K562 (cell line): ENCODE measurements around the gene FSTL4.

Experiments
- ARNT ChIP-seq, 2 experiments: fragments of 450-650 bp; IDR thresholded peaks; 2 replicates each; pipeline ENCODE4 v1.6.1; 2016; ENCODE audit warnings: mild to moderate bottlenecking in 1 of 2
- E2F6 ChIP-seq, 2 experiments: IDR thresholded peaks; 2 replicates each; pipeline ENCODE4 v1.6.1; 2011; ENCODE audit warnings: borderline replicate concordance in 1 of 2, control low read depth in 1 of 2, low read depth in 1 of 2, low read length in 1 of 2, mild to moderate bottlenecking in 1 of 2, mixed read lengths in 1 of 2, moderate library complexity in 1 of 2; ENCODE audit not compliant: insufficient read depth in 1 of 2, insufficient read length in 1 of 2, poor library complexity in 1 of 2, severe bottlenecking in 1 of 2; ENCODE audit errors: extremely low read depth in 1 of 2
- USF1 ChIP-seq: sonication (generic); formaldehyde crosslinking; IDR thresholded peaks from 2 replicates; pipeline ENCODE4 v1.9.0; 2022; ENCODE audit warnings: mild to moderate bottlenecking, missing genetic modification reagents
- ZNF592 ChIP-seq: fragments of 450-650 bp; IDR thresholded peaks from 2 replicates; pipeline ENCODE4 v1.6.1; 2017; ENCODE audit warnings: antibody characterized with exemption, mild to moderate bottlenecking
- TF ChIP-seq, protein P1 (sequence below), 3 experiments: fragments of 200-800 bp in 1 of 3; fragments of 250-450 bp in 1 of 3; fragments of 450-650 bp in 1 of 3; sonication (Bioruptor Pico) in 1 of 3; sonication (Bioruptor generic) in 1 of 3; formaldehyde crosslinking in 1 of 3; IDR thresholded peaks; 2 replicates each; pipeline versions ENCODE4 v1.6.1 to v1.8.0; 2016 to 2022; ENCODE audit warnings: mild to moderate bottlenecking in 2 of 3, missing genetic modification characterization in 2 of 3, missing compliant biosample characterization in 1 of 3, moderate library complexity in 1 of 3

- TF ChIP-seq ZNF592 (no peak), USF1 (CRISPR knock-in tag) (no peak), E2F6 (IDR thresholded peaks at IDR 0.05; ENCODE audit: borderline replicate concordance in 1 of 2, extremely low read depth in 1 of 2, insufficient read depth in 1 of 2, insufficient read length in 1 of 2, low read depth in 1 of 2, low read length in 1 of 2, poor library complexity in 1 of 2, severe bottlenecking in 1 of 2) (no peak), ARNT (IDR thresholded peaks at IDR 0.05) (no peak)
- TF ChIP-seq, protein P1, sequence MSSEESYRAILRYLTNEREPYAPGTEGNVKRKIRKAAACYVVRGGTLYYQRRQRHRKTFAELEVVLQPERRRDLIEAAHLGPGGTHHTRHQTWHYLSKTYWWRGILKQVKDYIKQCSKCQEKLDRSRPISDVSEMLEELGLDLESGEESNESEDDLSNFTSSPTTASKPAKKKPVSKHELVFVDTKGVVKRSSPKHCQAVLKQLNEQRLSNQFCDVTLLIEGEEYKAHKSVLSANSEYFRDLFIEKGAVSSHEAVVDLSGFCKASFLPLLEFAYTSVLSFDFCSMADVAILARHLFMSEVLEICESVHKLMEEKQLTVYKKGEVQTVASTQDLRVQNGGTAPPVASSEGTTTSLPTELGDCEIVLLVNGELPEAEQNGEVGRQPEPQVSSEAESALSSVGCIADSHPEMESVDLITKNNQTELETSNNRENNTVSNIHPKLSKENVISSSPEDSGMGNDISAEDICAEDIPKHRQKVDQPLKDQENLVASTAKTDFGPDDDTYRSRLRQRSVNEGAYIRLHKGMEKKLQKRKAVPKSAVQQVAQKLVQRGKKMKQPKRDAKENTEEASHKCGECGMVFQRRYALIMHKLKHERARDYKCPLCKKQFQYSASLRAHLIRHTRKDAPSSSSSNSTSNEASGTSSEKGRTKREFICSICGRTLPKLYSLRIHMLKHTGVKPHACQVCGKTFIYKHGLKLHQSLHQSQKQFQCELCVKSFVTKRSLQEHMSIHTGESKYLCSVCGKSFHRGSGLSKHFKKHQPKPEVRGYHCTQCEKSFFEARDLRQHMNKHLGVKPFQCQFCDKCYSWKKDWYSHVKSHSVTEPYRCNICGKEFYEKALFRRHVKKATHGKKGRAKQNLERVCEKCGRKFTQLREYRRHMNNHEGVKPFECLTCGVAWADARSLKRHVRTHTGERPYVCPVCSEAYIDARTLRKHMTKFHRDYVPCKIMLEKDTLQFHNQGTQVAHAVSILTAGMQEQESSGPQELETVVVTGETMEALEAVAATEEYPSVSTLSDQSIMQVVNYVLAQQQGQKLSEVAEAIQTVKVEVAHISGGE (CRISPR knock-in tag; IDR thresholded peaks at IDR 0.05): no peak
Observed at GRCh38 chr5:133382661-133383579, 229.4 kb downstream of the FSTL4 start.
